Measurements from ENCODE around the gene ARHGAP9.
A peak's percentile ranks its signal among the peaks of the same experiment; 100 is the strongest.

The ARHGAP9 gene

GRCh38 chr12:57473886-57474285, 5.8 kb downstream of the ARHGAP9 start:
- DNase-seq (ENCODE audit: low read depth in 2 of 2), result no peak

- no peak for DNase-seq (ENCODE audit: low read depth in 2 of 2)
These were observed 6.3 kb downstream of the ARHGAP9 start for GRCh38 chr12:57473392-57473791.

GRCh38 chr12:57472391-57472790, 7.3 kb downstream of the ARHGAP9 start:
- DNase-seq (ENCODE audit: low read depth in 2 of 2), result no peak

- no peak for DNase-seq (ENCODE audit: low read depth in 2 of 2)
These were observed 8.0 kb downstream of the ARHGAP9 start for GRCh38 chr12:57471661-57472060.

- DNase-seq (ENCODE audit: low read depth in 2 of 2), result no peak
These were observed 8.6 kb downstream of the ARHGAP9 start for GRCh38 chr12:57470970-57471656.

- DNase-seq (ENCODE audit: low read depth in 2 of 2), result no peak
These were observed 9.2 kb downstream of the ARHGAP9 start for GRCh38 chr12:57470286-57470969.

GRCh38 chr12:57469296-57470164, 10.1 kb downstream of the ARHGAP9 start:
- no peak for DNase-seq (ENCODE audit: low read depth in 2 of 2)

GRCh38 chr12:57467915-57468314, 11.8 kb downstream of the ARHGAP9 start:
- DNase-seq (ENCODE audit: low read depth in 2 of 2), result no peak

- DNase-seq (ENCODE audit: low read depth in 2 of 2), result no peak
These were observed 12.3 kb downstream of the ARHGAP9 start for GRCh38 chr12:57467212-57467874.

- no peak for DNase-seq (ENCODE audit: low read depth in 2 of 2)
These were observed 13.7 kb downstream of the ARHGAP9 start for GRCh38 chr12:57465747-57466505.

GRCh38 chr12:57465030-57465746, 14.5 kb downstream of the ARHGAP9 start:
- no peak for DNase-seq (ENCODE audit: low read depth in 2 of 2)

GRCh38 chr12:57464569-57464968, 15.1 kb downstream of the ARHGAP9 start:
- no peak for DNase-seq (ENCODE audit: low read depth in 2 of 2)

GRCh38 chr12:57462912-57463253, 16.8 kb downstream of the ARHGAP9 start:
- no peak for DNase-seq (ENCODE audit: low read depth in 2 of 2)

- peak; percentile 71 to 78 for DNase-seq (ENCODE audit: low read depth in 2 of 2)
These were observed 17.3 kb downstream of the ARHGAP9 start for GRCh38 chr12:57462251-57462911.

GRCh38 chr12:57461917-57462250, 17.8 kb downstream of the ARHGAP9 start:
- no peak for DNase-seq (ENCODE audit: low read depth in 2 of 2)

GRCh38 chr12:57461276-57461916, 18.3 kb downstream of the ARHGAP9 start:
- no peak for DNase-seq (ENCODE audit: low read depth in 2 of 2)

GRCh38 chr12:57460841-57461275, 18.8 kb downstream of the ARHGAP9 start:
- no peak for DNase-seq (ENCODE audit: low read depth in 2 of 2)

- no peak for DNase-seq (ENCODE audit: low read depth in 2 of 2)
These were observed 19.2 kb downstream of the ARHGAP9 start for GRCh38 chr12:57460468-57460784.

- DNase-seq (ENCODE audit: low read depth in 2 of 2), result no peak
These were observed 19.8 kb downstream of the ARHGAP9 start, which contains the start of gene GLI1 for GRCh38 chr12:57459750-57460467. GLI1 (plus strand) TSS chr12:57459785; CDS start chr12:57463692, 3,907 bp downstream.
